Adrenal gland (tissue), 5 donors: ENCODE results near the gene GALNT18.

ENCODE experiments used
- CTCF ChIP-seq, 6 experiments: fragments of 450-650 bp in 4 of 6; fragments of 200-600 bp in 2 of 6; sonication (generic) in 1 of 6; IDR thresholded peaks; 1 replicate in 5 of 6; 2 replicates in 1 of 6; pipeline versions ENCODE4 v1.5.1 to v1.8.0; 2016 to 2021; ENCODE audit warnings: antibody characterized with exemption in 6 of 6, mild to moderate bottlenecking in 2 of 6, moderate library complexity in 1 of 6
- POLR2A ChIP-seq, 2 donors: fragments of 450-650 bp; IDR thresholded peaks; one replicate each; pipeline ENCODE4 v1.6.1; 2017; ENCODE audit warnings: antibody characterized with exemption in 2 of 2, mild to moderate bottlenecking in 2 of 2, moderate library complexity in 1 of 2
- donor health status: DM: no; HTN: no; CAD: no.

- TF ChIP-seq CTCF (IDR thresholded peaks at IDR 0.05), result no peak
- no peak for TF ChIP-seq POLR2A (IDR thresholded peaks at IDR 0.05)
Observed at GRCh38 chr11:11247086-11247485, 374.7 kb downstream of the GALNT18 start.
